GM12878 (cell line): ENCODE results near the gene MXRA8. TPM values are rescaled to one million over a fixed set of nuclear protein-coding genes. Genes with fewer than 3 reads are reported as not detected.
A peak's percentile ranks its signal among the peaks of the same experiment; 100 is the strongest.

Experiments used
- ASH2L ChIP-seq: fragments of 300-600, 200-600 bp; sonication (generic); IDR thresholded peaks from 2 replicates; pipeline ENCODE4 v1.6.1; 2017; ENCODE audit warnings: low read depth, mild to moderate bottlenecking, borderline replicate concordance
- BHLHE40 ChIP-seq, 2 experiments: fragments of 450-650 bp in 1 of 2; IDR thresholded peaks; 2 replicates each; pipeline ENCODE4 v1.6.1; 2011 to 2017; ENCODE audit warnings: low read depth in 2 of 2, borderline replicate concordance in 1 of 2, improper control_type of control experiment in 1 of 2, low read length in 1 of 2, mild to moderate bottlenecking in 1 of 2
- CBFB ChIP-seq: IDR thresholded peaks from 2 replicates; pipeline ENCODE4 v1.6.1; 2016; ENCODE audit warnings: antibody characterized with exemption, low read depth
- CEBPB ChIP-seq, 2 experiments: fragments of 150-350 bp in 1 of 2; IDR thresholded peaks; 2 replicates each; pipeline ENCODE4 v1.6.1; 2012 to 2014; ENCODE audit warnings: low read depth in 2 of 2, low read length in 2 of 2, borderline replicate concordance in 1 of 2, inconsistent platforms in 1 of 2
- DPF2 ChIP-seq: fragments of 450-650 bp; IDR thresholded peaks from 2 replicates; pipeline ENCODE4 v1.6.1; 2017; ENCODE audit warnings: mild to moderate bottlenecking
- FOXK2 ChIP-seq: fragments of 450-650 bp; IDR thresholded peaks from 2 replicates; pipeline ENCODE4 v1.6.1; 2017; ENCODE audit warnings: mild to moderate bottlenecking, moderate library complexity
- FOXM1 ChIP-seq: IDR thresholded peaks from 2 replicates; pipeline ENCODE4 v1.6.1; 2012; ENCODE audit warnings: low read depth, mild to moderate bottlenecking, inconsistent platforms, low read length, moderate library complexity
- GABPA ChIP-seq: IDR thresholded peaks from 2 replicates; pipeline ENCODE4 v1.6.1; 2014; ENCODE audit warnings: antibody characterized with exemption, low read depth, mild to moderate bottlenecking, inconsistent platforms
- KLF5 ChIP-seq: fragments of 450-650 bp; IDR thresholded peaks from 2 replicates; pipeline ENCODE4 v1.6.1; 2014; ENCODE audit warnings: mild to moderate bottlenecking; ENCODE audit not compliant: partially characterized antibody
- MTA2 ChIP-seq: fragments of 450-650 bp; IDR thresholded peaks from 2 replicates; pipeline ENCODE4 v1.6.1; 2016; ENCODE audit warnings: low read depth, mild to moderate bottlenecking, moderate library complexity
- POU2F2 ChIP-seq: IDR thresholded peaks from 3 replicates; pipeline ENCODE4 v1.6.1; 2011; ENCODE audit warnings: low read depth, mild to moderate bottlenecking, low read length, borderline replicate concordance
- SMAD1 ChIP-seq: fragments of 450-650 bp; IDR thresholded peaks from 2 replicates; pipeline ENCODE4 v1.6.1; 2018; ENCODE audit warnings: mild to moderate bottlenecking, low read depth; ENCODE audit not compliant: partially characterized antibody
- SMC3 ChIP-seq: IDR thresholded peaks from 2 replicates; pipeline ENCODE4 v1.6.1; 2011; ENCODE audit warnings: low read length, improper control_type of control experiment, borderline replicate concordance
- TCF12 ChIP-seq: IDR thresholded peaks from 2 replicates; pipeline ENCODE4 v1.6.1; 2011; ENCODE audit warnings: low read depth, mild to moderate bottlenecking, low read length
- TCF3 ChIP-seq: IDR thresholded peaks from 2 replicates; pipeline ENCODE4 v1.6.1; 2012; ENCODE audit warnings: low read depth, mild to moderate bottlenecking, low read length, borderline replicate concordance; ENCODE audit not compliant: insufficient read depth
- TCF7 ChIP-seq: IDR thresholded peaks from 2 replicates; pipeline ENCODE4 v1.6.1; 2014; ENCODE audit warnings: antibody characterized with exemption, borderline replicate concordance
- ZBTB40 ChIP-seq: fragments of 450-650 bp; IDR thresholded peaks from 2 replicates; pipeline ENCODE4 v1.6.1; 2016; ENCODE audit warnings: mild to moderate bottlenecking, moderate library complexity, borderline replicate concordance
- ZNF207 ChIP-seq: fragments of 450-650 bp; IDR thresholded peaks from 2 replicates; pipeline ENCODE4 v1.6.1; 2014; ENCODE audit warnings: antibody characterized with exemption, mild to moderate bottlenecking, borderline replicate concordance
- ZSCAN29 ChIP-seq: fragments of 450-650 bp; IDR thresholded peaks from 2 replicates; pipeline ENCODE4 v1.6.1; 2017; ENCODE audit warnings: mild to moderate bottlenecking, moderate library complexity
- polyA plus RNA-seq, 11 experiments: library from polyadenylated mRNA; depleted of rRNA in 4 of 11; unstranded in 6 of 11; stranded (reverse) in 5 of 11; fragments of >200 nt; fragmentation: Nextera tagmentation in 4 of 11; fragmentation: Illumina TruSeq in 1 of 11; extraction: Ambion mirVana in 4 of 11; extraction: Trizol in 1 of 11; gene quantifications; 1 replicate in 1 of 11; 2 replicates in 10 of 11; pipeline versions ENCODE4 v1.2.1 to v1.2.3, GENCODE V29; 2011 to 2016; ENCODE audit warnings: inconsistent platforms in 2 of 11, missing spikeins in 2 of 11, low read depth in 1 of 11
- total RNA-seq, 4 experiments: library from RNA; depleted of rRNA in 3 of 4; stranded (reverse); fragments of >200 nt in 3 of 4; fragmentation: Illumina TruSeq in 1 of 4; extraction: Trizol in 1 of 4; gene quantifications; 2 replicates each; pipeline versions ENCODE4 v1.2.1 to v1.2.3, GENCODE V29; 2013 to 2021
- TF ChIP-seq, protein P1 (sequence below): fragments of 450-650 bp; IDR thresholded peaks from 2 replicates; pipeline ENCODE4 v1.6.1; 2016; ENCODE audit warnings: mild to moderate bottlenecking
- TF ChIP-seq, protein P2 (sequence below): fragments of 450-650 bp; IDR thresholded peaks from 2 replicates; pipeline ENCODE4 v1.6.1; 2014; ENCODE audit warnings: mild to moderate bottlenecking
- TF ChIP-seq, protein P3 (sequence below): fragments of 150-350 bp; IDR thresholded peaks from 2 replicates; pipeline ENCODE4 v1.6.1; 2014; ENCODE audit warnings: mild to moderate bottlenecking, low read depth, low read length

The MXRA8 gene
- total and polyA plus RNA-seq, 10 of the 15 experiments (the other 5 are each of a cell fraction or from before 2014, with no cell fraction given): 0.11 to 0.54 (median 0.21) TPM; not detected in 6

- TF ChIP-seq ZSCAN29 (no peak), CBFB (peak; percentile 68; the same call in 1 of the 2 replicates), ZBTB40 (peak; percentile 83), CEBPB (IDR thresholded peaks at IDR 0.05; ENCODE audit: borderline replicate concordance in 1 of 2, low read depth in 2 of 2, low read length in 2 of 2) (no peak), MTA2 (no peak), BHLHE40 (IDR thresholded peaks at IDR 0.05; ENCODE audit: borderline replicate concordance in 1 of 2, low read depth in 2 of 2, low read length in 1 of 2) (peak; percentile 70 to 93), FOXK2 (no peak), FOXM1 (no peak), ZNF207 (peak; percentile 79; the same call in 1 of the 2 replicates), TCF12 (no peak), SMC3 (no peak), POU2F2 (peak; percentile 63; the same call in 1 of the 3 replicates), TCF7 (no peak), DPF2 (peak; percentile 99), KLF5 (peak; percentile 77), ASH2L (0 out of 2 replicates have a peak, but pooled peaks have one; percentile 6), SMAD1 (no peak), TCF3 (no peak), GABPA (no peak)
- TF ChIP-seq, protein P1, sequence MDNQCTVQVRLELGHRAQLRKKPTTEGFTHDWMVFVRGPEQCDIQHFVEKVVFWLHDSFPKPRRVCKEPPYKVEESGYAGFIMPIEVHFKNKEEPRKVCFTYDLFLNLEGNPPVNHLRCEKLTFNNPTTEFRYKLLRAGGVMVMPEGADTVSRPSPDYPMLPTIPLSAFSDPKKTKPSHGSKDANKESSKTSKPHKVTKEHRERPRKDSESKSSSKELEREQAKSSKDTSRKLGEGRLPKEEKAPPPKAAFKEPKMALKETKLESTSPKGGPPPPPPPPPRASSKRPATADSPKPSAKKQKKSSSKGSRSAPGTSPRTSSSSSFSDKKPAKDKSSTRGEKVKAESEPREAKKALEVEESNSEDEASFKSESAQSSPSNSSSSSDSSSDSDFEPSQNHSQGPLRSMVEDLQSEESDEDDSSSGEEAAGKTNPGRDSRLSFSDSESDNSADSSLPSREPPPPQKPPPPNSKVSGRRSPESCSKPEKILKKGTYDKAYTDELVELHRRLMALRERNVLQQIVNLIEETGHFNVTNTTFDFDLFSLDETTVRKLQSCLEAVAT: 0 out of 2 replicates have a peak, but pooled peaks have one; percentile 11
- TF ChIP-seq, protein P2, sequence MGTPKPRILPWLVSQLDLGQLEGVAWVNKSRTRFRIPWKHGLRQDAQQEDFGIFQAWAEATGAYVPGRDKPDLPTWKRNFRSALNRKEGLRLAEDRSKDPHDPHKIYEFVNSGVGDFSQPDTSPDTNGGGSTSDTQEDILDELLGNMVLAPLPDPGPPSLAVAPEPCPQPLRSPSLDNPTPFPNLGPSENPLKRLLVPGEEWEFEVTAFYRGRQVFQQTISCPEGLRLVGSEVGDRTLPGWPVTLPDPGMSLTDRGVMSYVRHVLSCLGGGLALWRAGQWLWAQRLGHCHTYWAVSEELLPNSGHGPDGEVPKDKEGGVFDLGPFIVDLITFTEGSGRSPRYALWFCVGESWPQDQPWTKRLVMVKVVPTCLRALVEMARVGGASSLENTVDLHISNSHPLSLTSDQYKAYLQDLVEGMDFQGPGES: peak; percentile 97
- TF ChIP-seq, protein P3, sequence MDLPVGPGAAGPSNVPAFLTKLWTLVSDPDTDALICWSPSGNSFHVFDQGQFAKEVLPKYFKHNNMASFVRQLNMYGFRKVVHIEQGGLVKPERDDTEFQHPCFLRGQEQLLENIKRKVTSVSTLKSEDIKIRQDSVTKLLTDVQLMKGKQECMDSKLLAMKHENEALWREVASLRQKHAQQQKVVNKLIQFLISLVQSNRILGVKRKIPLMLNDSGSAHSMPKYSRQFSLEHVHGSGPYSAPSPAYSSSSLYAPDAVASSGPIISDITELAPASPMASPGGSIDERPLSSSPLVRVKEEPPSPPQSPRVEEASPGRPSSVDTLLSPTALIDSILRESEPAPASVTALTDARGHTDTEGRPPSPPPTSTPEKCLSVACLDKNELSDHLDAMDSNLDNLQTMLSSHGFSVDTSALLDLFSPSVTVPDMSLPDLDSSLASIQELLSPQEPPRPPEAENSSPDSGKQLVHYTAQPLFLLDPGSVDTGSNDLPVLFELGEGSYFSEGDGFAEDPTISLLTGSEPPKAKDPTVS: no peak
Observed at GRCh38 chr1:1399187-1399871, 41.0 kb upstream of the MXRA8 start, which contains the start of gene CCNL2 (continued).
